HG02763 (cell line): ENCODE measurements around the gene LGSN.
"Not testable (repeated sequence)": the region's sequence is repeated elsewhere in the genome, so short reads cannot be mapped to it uniquely, and the experiment has no call there.

Experiments
- ATAC-seq: cut with Tn5 transposase; IDR thresholded peaks from one replicate; pipeline ENCODE4 v1.9.1; 2021; ENCODE audit warnings: mild to moderate bottlenecking, moderate library complexity; ENCODE audit not compliant: unreplicated experiment

LGSN gene

DNA sequence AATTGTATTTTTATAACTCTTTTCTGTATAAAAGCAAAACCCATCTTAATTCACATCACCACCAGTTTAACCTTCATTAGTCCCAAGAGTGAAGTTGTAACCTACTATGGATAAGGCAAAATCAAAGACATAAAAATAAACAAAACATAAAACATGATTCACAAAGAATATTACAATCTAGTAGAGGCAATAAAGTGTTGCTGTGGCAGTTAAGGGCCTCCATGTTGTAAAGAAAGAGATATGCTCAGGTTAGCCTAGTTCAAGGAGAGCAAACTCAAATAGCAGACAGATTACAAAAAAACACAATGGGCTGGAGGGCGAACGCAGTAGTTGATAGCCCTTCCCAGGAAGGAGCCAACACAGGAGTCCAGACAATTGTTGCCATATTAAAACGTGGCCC lies 13.4 kb downstream of the LGSN start:
- ATAC-seq = no peak

- ATAC-seq = no peak
These were observed 14.5 kb downstream of the LGSN start for GRCh38 chr6:63305277-63305676.

- ATAC-seq = no peak
These were observed 16.3 kb downstream of the LGSN start for GRCh38 chr6:63303476-63303875.

- ATAC-seq = no peak
These were observed 20.1 kb downstream of the LGSN start for GRCh38 chr6:63299667-63300066.

- ATAC-seq = no peak
These were observed 24.1 kb downstream of the LGSN start for GRCh38 chr6:63295553-63296194.

GRCh38 chr6:63290492-63291058 lies 29.2 kb downstream of the LGSN start:
- no peak for ATAC-seq

DNA sequence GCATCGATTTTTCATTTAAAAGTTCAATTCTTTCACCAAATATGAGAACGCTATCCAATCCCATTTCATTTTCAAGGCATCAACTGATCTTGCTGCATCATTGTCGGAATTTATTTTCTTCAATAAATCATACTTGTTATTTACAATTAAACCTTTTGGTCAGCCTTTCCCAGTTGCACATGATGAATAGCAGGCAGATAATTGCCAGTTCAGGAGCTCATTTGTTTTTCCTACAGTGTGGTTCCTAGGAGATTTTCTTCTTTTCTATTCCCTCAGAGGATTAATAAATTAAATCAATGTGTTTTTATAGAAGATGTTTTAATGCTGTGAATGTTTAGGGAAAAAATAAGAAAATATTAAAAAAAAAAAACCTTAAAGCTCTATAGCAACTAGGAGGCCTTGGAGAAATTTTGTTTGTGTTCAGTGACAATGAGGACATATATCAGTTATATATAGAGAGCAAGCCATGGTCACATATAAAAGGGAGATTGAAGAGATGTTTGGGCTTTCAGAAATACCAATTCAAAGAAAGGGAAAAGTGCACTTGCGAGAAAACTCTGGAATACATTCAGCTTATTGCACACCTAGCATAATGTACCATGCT lies 30.4 kb downstream of the LGSN start:
- ATAC-seq = no peak

DNA sequence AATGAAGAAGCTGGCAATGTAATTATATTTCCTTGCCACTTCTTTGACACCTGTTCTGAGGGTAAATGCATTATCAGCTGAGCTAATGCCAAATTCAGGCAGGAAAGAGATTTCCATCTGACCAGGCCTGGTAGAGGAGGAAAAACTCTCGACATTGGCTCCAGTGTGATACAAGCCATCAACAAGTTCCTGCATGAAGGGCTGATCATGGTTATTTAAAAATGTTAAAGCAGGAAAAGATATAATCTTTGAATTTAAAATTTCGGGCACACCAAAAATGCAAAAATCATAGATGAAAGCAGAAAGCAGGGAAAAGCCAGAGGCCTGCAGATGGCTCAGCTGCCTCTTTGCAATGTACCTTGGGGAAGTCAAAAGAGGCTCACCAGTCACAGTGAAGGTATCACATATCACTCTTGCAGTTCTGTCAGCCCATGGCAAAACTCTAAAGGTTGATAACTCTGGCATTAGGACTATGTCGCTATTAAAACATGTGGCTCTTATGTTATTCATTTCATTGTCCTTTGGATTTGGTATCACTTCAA lies 39.1 kb downstream of the LGSN start:
- ATAC-seq = no peak

- no peak for ATAC-seq
These were observed 40.9 kb downstream of the LGSN start for GRCh38 chr6:63278916-63279315.

DNA sequence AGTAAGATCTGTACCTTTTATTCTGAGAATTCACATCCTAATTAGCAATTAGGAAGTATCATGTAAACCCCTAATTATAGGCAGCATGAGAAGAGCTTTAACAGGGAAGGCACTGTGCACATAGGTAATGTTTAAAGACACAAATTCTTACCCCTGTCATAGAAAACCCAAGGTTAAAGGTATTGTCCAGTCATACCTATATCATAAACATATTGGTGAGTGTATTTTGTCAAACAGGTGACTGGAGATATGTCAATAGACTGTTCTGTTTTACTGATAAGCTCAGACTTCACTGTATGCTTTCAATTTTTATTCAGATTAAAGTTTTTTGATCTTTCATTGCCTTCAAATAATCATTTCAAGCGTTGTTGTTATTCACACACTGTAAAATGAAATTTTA lies 43.8 kb downstream of the LGSN start:
- no peak for ATAC-seq

DNA sequence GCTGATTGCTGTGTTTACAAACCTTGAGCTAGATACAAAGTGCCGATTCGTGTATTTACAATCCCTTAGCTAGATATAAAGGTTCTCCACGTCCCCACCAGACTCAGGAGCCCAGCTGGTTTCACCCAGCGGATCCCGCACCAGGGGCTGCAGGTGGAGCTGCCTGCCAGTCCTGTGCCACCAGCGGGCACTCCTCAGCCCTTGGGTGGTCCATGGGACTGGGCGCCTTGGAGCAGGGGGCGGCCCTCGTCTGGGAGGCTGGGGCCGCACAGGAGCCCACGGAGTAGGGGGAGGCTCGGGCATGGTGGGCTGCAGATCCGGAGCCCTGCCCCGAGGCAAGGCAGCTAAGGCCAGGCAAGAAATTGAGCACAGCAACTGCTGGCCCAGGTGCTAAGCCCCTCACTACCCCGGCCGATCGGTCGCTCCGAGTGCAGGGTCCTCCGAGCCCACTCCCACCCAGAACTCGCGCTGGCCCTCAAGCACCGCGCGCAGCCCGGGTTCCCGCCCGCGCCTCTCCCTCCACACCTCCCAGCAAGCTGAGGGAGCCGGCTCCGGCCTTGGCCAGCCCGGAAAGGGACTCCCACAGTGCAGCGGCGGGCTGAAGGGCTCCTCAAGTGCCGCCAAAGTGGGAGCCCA lies 44.9 kb downstream of the LGSN start:
- ATAC-seq = not testable (repeated sequence)

DNA sequence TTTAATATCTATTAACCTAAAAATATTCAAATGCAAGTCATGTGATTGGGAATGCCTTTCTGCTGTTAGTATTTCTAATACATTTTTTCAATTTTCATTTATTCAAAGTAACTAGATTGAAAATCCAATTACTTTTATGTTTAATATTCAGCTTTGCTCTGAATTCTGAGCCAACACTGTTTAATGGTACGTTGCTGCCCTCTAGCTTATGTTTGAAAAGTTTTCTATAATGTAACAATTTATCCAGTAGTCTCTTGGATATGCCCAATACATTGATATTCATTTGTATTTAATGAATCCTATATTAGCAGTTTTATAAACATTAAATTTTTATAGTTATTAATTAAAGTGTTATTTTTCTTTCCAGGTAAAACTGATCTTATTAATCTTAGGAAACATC lies 47.4 kb downstream of the LGSN start:
- ATAC-seq = no peak

GRCh38 chr6:63269470-63269869 lies 50.3 kb downstream of the LGSN start:
- peak; percentile 55 for ATAC-seq

GRCh38 chr6:63268574-63268973 lies 51.2 kb downstream of the LGSN start:
- ATAC-seq = peak; percentile 64

GRCh38 chr6:63267828-63268227 lies 52.0 kb downstream of the LGSN start:
- no peak for ATAC-seq

GRCh38 chr6:63267046-63267445 lies 52.7 kb downstream of the LGSN start:
- ATAC-seq = no peak

GRCh38 chr6:63263444-63263843 lies 56.3 kb downstream of the LGSN start:
- ATAC-seq = no peak

DNA sequence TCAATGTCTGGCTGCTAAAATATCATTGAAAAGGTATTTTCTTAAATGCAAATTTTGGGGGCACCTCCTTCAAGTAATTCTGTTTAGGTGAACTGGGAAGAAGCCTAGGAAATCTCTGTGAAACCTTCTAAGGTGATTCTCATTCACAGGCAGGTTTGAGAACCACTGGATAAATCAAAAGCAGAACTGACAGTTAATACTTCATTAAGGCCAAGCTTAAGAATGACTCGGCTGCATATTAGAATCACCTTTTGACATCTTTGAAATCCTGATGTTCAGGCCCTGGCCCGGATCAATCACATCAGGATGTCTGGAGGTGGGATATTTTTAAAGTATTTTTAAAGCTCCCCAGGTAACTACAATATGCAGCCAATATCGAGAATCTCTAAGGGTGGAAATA lies 58.0 kb downstream of the LGSN start:
- ATAC-seq = no peak

DNA sequence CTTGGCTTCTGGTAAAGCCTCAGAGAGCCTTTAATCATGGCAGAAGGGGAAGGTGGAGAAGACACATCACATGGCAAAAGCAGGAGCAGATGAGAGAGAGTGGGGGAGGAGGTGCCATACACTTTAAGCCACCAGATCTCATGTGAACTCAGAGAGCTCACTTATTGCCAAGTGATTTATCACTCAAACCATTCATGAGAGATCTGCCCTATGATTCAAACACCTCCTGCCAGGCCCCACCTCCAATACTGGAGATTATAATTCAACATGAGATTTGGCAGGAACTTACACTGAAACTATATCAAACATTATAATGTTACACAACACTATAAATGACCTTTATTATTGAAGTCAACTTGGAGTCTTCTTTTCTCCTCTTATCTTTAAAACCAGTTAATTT lies 60.6 kb downstream of the LGSN start:
- no peak for ATAC-seq

- no peak for ATAC-seq
These were observed 69.8 kb downstream of the LGSN start for GRCh38 chr6:63249875-63250482.

GRCh38 chr6:63246581-63246980 lies 73.2 kb downstream of the LGSN start:
- no peak for ATAC-seq
